Peyer's patch (tissue), 4 donors: ENCODE measurements around the gene SLC16A12.

ENCODE experiments used
- CTCF ChIP-seq, 6 experiments: fragments of 450-650 bp in 4 of 6; fragments of 200-600 bp in 2 of 6; sonication (generic) in 1 of 6; IDR thresholded peaks; one replicate each; pipeline ENCODE4 v1.5.1; 2017 to 2019; ENCODE audit warnings: antibody characterized with exemption in 6 of 6, mild to moderate bottlenecking in 3 of 6, moderate library complexity in 1 of 6
- POLR2A ChIP-seq, 2 donors: fragments of 450-650 bp; IDR thresholded peaks; one replicate each; pipeline ENCODE4 v1.5.1; 2017; ENCODE audit warnings: antibody characterized with exemption in 2 of 2, mild to moderate bottlenecking in 2 of 2, moderate library complexity in 2 of 2

- TF ChIP-seq CTCF (IDR thresholded peaks at IDR 0.05) (no peak), POLR2A (IDR thresholded peaks at IDR 0.05) (no peak)
Observed at GRCh38 chr10:89491932-89492331, 43.5 kb downstream of the SLC16A12 start.
